ENCODE results near the gene ZBTB40.

DNA sequence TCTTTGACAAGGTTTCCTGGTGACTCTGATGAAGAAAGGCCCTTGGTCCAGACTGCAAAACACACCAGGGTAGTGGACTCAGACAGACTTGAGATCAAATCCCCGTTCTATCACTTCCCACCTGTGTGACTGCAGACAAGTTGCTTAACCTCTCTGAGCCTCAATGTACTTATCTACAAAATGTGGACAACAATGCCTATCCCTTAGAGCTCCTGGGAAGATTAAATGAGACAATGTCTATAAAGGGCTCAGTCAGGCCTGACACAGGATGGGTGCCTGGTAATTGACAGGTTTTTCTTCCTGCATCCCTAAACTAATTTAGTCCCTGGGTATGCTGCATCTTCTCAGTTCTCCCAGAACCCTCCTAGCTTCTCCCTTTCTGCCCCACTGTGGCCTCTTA, 37.9 kb upstream of the ZBTB40 start:
- TF ChIP-seq POLR2A (IDR thresholded peaks at IDR 0.05) (no peak), CTCF (IDR thresholded peaks at IDR 0.05) (no peak), EP300 (IDR thresholded peaks at IDR 0.05) (no peak)

All from ovary (tissue), 3 donors.